Stimulated activated naive CD8-positive, alpha-beta T cell treated with anti-CD3 and anti-CD28 coated beads, Interleukin-15, Interleukin-2, amounts not matched to agents 100 U/mL and 50 U/mL, for 24 hours (primary cell): ENCODE results near the gene ZBTB11.
"Not testable (repeated sequence)": the region's sequence is repeated elsewhere in the genome, so short reads cannot be mapped to it uniquely, and the experiment has no call there.

Experiments used
- ATAC-seq: fragments of 150-1000 bp; cut with Tn5 transposase; one replicate; pipeline ENCODE4 v1.10.0; 2021
- DNase-seq: peaks from one replicate; pipeline ENCODE4 v3.0.0; 2021

Gene ZBTB11, protein sequence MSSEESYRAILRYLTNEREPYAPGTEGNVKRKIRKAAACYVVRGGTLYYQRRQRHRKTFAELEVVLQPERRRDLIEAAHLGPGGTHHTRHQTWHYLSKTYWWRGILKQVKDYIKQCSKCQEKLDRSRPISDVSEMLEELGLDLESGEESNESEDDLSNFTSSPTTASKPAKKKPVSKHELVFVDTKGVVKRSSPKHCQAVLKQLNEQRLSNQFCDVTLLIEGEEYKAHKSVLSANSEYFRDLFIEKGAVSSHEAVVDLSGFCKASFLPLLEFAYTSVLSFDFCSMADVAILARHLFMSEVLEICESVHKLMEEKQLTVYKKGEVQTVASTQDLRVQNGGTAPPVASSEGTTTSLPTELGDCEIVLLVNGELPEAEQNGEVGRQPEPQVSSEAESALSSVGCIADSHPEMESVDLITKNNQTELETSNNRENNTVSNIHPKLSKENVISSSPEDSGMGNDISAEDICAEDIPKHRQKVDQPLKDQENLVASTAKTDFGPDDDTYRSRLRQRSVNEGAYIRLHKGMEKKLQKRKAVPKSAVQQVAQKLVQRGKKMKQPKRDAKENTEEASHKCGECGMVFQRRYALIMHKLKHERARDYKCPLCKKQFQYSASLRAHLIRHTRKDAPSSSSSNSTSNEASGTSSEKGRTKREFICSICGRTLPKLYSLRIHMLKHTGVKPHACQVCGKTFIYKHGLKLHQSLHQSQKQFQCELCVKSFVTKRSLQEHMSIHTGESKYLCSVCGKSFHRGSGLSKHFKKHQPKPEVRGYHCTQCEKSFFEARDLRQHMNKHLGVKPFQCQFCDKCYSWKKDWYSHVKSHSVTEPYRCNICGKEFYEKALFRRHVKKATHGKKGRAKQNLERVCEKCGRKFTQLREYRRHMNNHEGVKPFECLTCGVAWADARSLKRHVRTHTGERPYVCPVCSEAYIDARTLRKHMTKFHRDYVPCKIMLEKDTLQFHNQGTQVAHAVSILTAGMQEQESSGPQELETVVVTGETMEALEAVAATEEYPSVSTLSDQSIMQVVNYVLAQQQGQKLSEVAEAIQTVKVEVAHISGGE

DNA sequence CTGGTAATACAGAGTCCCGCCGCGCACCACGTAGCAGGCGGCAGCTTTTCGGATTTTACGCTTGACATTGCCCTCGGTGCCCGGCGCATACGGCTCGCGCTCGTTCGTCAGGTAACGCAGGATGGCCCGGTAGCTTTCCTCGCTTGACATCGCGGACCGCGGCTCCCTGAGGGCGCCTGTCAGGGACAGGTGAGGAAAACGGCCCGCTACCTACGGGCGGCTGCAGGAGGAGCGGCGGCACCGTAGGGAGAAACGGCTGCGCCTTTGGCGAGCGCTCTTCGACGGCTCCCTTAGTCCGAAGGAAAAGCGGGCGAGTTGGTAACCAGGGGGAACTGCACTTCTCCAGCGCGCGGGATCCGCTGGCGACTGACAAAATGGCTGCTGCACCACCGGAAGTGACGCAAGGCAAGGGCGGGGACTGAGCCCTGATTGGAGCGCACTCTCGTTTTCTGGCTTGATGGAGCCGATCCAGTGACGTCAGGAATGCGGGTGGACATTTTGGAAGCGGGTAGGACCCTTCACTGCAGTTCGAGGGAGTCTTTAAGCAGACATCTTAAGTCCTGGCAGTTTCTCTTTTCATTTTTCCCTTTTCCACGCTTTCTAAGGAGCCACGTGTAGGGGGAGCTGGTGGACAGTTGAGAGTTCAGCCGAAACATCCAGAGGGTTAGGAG lies at the start of gene ZBTB11:
TSS of gene ZBTB11 (minus strand) at position 368 of the 671 bp plus-strand sequence. CDS start at position 150, 218 bp downstream.
- DNase-seq (peak; percentile 100), ATAC-seq (peak; percentile 73)

DNA sequence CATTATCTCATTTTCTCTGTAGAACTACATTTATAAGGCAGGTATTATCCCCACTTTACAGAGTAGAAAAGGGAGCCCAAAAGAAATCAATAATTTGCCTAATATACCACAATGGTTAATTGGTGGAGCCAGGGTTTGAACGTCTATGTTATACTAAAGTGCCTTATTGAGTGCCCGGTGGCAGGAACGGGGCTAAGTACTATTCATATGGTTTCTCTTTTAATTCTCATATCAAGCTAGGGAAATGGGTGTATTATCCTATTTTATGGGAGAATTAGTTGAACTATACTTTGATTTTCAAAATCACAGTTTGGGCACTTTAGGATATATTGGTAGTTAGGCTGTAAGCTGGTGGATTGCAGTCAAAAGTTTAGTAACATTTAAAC lies 49.0 kb upstream of the ZBTB11 start:
- DNase-seq (no peak), ATAC-seq (no peak)

DNA sequence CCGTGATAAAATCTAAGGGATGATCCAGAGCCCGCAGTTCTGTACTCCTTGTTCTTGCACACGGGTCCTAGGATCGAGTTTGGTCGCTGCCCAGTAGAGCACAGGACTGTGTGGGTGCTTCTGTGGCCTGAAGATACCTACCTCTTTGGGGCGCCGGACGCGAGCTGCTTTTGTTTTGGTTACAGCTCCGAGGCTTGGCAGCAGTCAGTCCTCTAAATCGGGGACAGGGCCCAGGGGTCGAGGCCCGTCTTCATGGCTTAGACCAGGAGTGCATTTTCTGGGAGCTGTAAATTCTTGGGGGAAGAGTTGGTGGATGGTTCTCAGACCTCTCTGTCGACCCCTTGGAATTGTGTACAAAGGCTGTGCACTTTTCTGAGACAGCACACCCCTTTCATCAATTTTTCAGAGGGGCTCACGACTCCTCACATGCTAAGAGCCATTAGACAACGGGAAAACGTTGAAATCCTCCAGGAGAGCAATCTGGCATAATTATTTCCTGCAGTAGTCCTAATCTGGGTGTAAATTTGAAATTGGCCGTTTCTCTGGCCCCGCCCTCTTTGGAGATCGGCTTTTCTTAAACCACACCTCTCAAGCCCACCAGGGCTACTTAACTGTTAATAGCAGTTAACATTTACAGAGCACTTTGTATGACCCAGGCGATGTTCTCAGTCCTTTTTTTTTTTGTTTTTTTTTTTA lies 48.4 kb upstream of the ZBTB11 start:
- DNase-seq (peak; percentile 35), ATAC-seq (peak; percentile 3)

DNA sequence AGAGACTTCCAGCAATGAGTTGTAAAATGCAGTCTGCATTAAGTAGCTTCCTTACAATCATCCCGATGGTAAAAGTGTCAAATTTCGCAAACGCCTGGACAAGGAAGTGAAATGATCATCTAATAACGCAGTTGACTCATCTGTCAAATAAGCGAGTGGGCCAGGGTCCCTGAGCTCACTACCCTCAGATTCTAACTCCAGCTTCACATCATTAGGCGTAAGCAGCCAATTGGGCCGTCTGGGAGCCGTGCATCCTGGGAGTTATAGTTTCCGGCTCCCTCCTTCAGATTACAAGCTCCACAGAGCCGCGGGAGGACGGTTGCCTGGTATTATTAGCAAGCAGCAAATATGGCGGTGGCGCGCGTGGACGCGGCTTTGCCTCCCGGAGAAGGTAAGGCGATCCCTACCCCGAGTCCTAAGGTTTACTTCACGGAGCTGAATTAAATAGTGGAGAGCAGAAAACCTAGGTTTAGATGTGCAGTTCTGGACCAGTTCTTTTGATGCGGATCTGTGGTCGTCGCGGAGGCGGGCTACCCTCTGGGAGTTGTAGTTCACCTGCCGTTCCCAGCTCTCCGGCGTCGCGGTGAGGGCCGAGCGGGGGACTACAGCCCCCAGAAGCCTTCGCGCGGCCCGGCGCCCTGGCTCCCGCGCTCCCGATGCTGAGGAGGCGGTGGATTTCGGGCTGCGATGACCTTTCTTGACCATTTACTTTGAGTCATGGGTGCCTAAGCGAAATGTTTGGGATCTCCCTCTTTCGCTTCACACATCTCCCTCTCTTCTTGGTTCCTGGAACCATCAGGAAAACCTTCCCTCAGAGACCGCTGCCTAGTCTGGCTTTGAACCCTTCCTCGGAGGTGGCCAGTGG lies 47.6 kb upstream of the ZBTB11 start, which contains the start of gene CEP97:
TSS of gene CEP97 (plus strand) at position 286 of the 865 bp plus-strand sequence. CDS start at position 349, 63 bp downstream.
- DNase-seq (peak; percentile 90), ATAC-seq (peak; percentile 97)

DNA sequence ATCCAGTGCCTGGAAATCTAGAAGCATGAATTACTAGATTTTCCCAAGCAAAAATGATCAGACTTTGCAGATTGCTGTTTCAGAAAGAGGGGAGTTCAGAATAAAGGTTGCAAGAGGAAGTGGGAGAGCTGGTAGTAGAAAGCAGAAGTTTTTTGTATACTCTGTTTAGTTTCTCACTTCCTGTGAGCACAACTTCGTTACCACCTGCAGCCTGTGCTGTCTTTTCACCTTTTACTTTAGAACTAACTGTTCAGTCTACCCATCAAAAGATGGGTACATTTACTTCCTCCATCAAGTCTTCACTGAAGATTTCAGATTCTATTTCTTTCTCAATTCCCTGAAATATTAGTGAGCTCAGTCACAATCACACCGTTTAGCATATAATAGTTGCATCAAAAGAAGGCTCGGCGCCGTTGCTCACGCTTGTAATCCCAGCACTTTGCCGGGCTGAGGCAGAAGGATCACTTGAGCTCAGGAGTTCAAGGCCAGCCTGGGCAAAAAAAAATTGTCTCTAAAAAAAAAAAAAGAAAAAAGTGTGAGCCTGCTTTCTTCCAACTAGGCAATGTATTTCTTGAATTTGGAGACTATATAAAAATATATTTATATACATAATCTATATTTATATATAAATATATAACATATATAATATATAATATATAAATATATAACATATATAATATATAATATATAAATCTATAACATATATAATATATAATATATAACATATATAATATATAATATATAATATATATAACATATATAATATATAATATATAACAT lies 45.7 kb upstream of the ZBTB11 start:
- no peak for DNase-seq
- ATAC-seq = no peak

DNA sequence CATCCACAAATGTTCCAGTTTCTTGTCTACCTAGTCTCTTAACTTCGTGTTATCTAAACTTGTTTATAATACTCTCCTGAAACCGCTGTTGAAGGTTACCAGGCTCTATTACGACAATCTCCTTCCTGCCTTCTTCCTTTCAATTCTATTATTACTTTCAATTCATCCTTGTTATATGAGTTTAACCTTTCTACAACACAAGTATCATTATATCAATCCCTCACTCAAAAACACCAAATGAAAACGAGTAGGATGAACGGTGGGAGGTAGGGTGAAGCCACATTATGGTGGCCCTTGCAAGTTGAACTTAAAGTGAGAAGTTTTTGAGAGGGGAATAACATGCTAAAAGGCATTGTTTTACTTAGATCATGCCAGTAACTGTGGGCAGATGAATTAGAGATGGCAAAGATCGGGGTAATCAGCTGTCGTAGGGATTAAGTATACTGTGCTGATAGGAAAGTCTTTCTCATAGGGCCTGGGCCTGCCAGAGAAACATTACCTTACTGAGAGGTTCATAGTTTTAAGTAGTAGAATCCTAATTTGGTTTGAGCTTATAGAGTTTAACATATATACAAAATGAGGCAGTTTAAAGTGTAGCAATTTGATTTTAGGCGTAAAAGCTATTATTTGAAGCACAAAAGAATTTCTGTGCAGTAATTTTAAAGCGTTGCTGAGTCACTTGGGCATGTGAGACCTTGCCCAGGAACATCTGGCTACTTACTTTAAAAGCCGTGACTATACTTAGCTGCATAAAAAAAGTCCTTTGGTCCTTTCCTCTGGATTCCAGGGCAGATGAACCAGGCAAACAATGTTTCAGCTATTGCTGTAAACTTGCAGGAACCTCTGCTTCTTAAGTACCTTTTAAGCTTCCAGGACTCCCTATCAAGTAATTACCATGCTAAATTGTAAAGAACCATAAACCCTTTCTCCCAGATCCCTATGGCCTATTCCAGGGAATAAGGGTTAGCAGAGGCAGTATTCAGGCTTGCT lies 44.2 kb upstream of the ZBTB11 start:
- peak; percentile 32 for ATAC-seq
- DNase-seq = peak; percentile 11

DNA sequence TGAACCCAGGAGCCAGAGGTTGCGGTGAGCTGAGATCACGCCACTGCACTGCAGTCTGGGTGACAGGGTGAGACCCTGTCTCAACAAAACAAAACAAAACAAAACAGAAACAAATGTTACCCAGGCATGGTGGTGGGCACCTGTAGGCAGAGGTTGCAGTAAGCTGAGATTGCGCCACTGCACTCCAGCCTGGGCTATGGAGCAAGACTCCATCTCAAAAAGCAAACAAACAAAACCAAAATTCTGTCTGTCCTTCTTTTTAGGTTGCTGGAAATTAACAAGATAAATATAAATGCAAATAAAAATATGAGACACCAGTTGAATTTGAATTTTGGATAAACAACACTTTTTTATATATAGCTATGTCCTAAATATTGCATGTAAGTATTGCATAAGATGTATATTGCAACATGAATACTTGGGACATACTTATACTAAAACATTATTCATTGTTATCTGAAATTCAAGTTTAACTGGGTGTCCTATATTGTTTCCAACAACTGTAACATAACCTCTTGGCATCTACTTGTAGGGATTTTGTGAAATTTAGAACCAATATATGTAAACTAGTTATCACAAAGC lies 42.8 kb upstream of the ZBTB11 start:
- no peak for ATAC-seq
- no peak for DNase-seq

DNA sequence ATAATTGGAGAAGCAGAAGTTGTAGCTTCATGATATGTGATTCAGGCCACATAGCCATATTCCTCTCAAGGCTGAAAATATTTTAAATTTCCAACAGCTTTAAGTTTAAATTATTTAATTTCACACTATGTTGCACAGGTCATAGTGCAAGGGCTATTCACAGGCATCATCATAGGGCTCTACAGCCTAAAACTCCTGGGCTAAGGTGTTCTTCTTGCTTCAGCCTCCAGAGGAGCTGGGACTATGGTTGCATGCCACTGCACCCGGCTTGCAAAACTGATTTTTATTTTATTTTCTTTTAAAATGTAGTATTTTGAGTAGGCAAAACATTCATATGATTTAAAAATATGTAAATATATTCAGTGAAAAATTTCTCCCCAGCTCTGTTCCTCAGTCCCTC lies 41.5 kb upstream of the ZBTB11 start:
- DNase-seq (no peak), ATAC-seq (no peak)

DNA sequence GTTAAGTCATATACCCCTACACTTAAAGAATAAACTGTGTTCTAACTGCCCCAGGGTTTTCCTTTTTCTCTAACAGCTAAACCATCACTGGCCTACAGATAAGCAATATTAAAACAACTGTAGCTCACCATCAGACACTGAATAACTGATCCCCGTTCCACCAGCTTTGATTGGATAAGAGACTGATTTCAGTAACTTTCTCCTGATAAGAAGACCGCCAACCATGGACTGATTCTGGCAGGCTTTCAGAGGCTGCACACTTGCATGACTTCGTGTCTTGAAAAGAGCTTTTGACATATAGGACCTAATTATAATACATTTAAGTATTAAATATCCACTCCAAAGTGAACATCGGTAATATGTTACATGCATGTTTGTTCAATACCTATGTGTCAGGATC lies 32.2 kb upstream of the ZBTB11 start:
- no peak for ATAC-seq
- no peak for DNase-seq

DNA sequence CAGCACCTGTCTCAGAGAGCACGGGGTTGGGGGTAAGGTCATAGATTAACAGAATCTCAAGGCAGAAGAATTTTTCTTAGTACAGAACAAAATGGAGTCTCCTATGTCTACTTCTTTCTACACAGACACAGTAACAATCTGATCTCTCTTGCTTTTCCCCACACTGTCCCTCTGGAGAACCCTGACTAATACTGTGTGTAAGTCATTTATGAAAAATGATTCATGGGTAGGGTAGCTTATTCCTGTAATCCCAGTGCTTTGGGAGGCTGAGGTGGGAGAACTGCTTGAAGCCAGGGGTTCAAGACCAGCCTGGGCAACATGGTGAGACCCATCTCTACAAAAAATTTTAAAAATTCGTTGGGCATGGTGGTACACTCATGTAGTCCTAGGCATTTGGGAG lies 27.7 kb upstream of the ZBTB11 start:
- ATAC-seq, DNase-seq: not testable (repeated sequence)

DNA sequence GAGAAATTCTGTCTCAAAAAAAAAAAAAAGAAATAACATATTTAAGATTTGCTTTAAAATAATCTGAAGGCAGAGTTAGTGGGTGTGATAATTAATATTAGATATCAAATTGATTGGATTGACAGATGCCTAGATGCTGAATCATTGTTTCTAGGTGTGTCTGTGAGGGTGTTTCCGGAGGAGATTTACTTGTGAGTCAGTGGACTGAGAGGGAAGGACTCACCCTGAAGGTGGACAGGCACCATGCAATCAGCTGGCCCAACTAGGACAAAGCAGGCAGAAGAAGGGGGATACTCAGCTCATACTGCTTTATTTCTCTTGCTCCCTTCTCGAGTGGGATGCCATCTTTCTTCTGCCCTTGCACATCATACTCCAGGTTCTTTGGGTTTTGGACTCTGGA lies 26.2 kb upstream of the ZBTB11 start:
- ATAC-seq (no peak), DNase-seq (no peak)

DNA sequence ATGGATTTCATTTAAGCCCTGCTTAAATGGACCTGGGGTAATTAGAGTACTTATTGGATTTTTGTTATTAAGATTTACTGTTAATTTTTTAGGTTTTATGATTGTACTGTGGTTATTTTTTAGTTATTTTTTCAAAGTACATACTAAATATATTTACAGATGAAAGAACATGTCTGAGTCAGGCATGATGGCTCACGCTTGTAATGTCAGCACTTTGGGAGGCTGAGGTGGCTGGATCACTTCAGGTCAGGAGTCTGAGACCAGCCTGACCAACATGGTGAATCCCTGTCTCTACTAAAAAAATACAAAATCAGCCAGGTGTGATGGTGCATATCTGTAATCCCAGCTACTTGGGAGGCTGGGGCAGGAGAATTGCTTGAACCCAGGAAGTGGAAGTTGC lies 25.8 kb upstream of the ZBTB11 start:
- DNase-seq = no peak
- ATAC-seq = no peak

DNA sequence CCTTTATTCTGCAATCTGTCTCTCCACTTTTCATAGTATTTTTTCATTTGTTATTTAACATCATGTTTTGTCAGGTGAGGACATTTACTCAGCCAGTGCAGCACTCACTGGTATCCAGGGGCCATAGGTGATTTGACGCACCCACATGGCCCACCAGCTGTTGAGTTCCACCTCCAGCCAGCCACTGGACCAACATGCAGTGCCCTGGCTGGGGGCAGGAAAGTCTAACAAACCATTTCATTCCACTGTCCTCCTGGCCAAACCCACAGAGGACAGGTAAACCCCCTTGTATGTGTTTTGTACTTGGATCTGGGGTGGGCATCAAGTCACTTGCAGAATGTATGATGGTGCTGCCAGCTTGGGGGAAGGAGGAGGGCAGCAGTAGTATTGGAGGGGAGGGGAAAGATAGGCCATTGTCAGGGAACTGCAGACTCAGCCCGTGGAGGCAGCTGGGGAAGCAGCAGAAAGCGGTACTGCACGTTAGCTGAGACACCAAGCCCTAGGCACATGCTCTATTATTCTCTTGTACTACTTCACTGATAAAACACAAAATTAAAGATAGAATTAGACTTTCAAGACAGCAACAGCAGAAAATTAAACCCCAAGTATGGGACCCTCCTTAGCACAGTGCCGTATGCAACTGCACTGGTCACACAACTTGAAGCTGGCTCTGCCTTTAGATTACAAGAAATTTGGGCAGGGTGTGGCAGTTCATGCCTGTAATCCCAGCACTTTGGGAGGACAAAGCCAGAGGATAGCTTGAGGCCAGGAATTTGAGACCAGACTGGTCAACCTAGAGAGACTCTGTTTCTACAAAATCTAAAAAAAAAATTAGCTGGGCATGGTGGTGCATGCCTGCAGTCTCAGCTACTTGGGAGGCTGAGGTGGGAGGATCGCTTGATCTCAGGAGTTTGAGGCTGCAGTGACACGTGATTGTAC lies 25.0 kb upstream of the ZBTB11 start:
- DNase-seq = no peak
- ATAC-seq = no peak

DNA sequence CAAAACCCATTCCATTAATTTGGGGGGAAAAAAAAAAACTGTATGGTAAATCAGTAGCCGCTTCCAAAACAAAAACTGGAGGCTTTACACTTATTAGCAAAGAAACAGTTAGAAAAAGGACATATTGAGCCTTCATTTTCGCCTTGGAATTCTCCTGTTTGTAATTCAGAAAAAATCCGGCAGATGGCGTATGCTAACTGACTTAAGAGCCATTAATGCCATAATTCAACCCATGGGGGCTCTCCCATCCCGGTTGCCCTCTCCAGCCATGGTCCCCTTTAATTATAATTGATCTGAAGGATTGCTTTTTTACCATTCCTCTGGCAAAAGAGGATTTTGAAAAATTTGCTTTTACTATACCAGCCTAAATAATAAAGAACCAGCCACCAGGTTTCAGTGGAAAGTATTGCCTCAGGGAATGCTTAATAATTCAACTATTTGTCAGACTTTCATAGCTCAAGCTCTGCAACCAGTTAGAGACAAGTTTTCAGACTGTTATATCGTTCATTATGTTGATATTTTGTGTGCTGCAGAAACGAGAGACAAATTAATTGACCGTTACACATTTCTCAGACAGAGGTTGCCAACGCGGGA lies 18.9 kb upstream of the ZBTB11 start:
- ATAC-seq (no peak), DNase-seq (peak; percentile 49)

DNA sequence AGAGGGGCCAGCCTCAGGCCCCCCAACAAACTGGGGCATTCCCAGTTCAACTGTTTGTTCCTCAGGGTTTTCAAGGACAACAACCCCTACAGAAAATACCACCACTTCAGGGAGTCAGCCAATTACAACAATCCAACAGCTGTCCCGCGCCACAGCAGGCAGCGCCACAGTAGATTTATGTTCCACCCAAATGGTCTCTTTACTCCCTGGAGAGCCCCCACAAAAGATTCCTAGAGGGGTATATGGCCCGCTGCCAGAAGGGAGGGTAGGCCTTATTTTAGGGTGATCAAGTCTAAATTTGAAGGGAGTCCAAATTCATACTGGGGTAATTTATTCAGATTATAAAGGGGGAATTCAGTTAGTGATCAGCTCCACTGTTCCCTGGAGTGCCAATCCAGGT lies 17.9 kb upstream of the ZBTB11 start:
- not testable (repeated sequence) for DNase-seq, ATAC-seq

DNA sequence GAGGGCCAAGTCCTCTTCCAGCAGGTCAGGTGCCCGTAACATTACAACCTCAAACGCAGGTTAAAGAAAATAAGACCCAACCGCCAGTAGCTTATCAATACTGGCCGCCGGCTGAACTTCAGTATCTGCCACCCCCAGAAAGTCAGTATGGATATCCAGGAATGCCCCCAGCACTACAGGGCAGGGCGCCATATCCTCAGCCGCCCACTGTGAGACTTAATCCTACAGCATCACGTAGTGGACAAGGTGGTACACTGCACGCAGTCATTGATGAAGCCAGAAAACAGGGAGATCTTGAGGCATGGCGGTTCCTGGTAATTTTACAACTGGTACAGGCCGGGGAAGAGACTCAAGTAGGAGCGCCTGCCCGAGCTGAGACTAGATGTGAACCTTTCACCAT lies 16.6 kb upstream of the ZBTB11 start:
- DNase-seq = not testable (repeated sequence)
- peak; percentile 80 for ATAC-seq
